Calu3 (cell line): ENCODE results near the gene SAMMSON. TPM values are rescaled to one million over a fixed set of nuclear protein-coding genes. Genes with fewer than 3 reads are reported as not detected.

ENCODE experiments used
- BruUV-seq: library from RNA; stranded (reverse); fragments of 400-500 nt; replicated peaks from 2 replicates; lab custom pipeline; 2021; lab: Mats Ljungman, UMichigan
- CTCF ChIA-PET: fragments of 300-600 bp; sonication (Branson Sonifier 250); formaldehyde crosslinking; loops from one replicate; lab custom pipeline; 2022; ENCODE audit warnings: antibody characterized with exemption; lab: Charles Lee
- DNase-seq: peaks from one replicate; pipeline ENCODE4 v3.0.0; 2022
- H3K27ac Mint-ChIP-seq: one replicate; pipeline ENCODE4 v1.8.0; 2022; ENCODE audit warnings: mixed read lengths; ENCODE audit not compliant: unreplicated experiment
- H3K27me3 Mint-ChIP-seq: one replicate; pipeline ENCODE4 v1.8.0; 2022; ENCODE audit warnings: mixed read lengths; ENCODE audit not compliant: unreplicated experiment
- H3K36me3 Mint-ChIP-seq: one replicate; pipeline ENCODE4 v1.8.0; 2022; ENCODE audit warnings: mild to moderate bottlenecking, moderate library complexity, mixed read lengths; ENCODE audit not compliant: insufficient read depth, unreplicated experiment
- H3K4me1 Mint-ChIP-seq: one replicate; pipeline ENCODE4 v1.8.0; 2022; ENCODE audit warnings: mild to moderate bottlenecking, low read depth, mixed read lengths; ENCODE audit not compliant: unreplicated experiment
- H3K4me3 Mint-ChIP-seq: one replicate; pipeline ENCODE4 v1.8.0; 2022; ENCODE audit warnings: mild to moderate bottlenecking, low read depth, moderate library complexity, mixed read lengths; ENCODE audit not compliant: unreplicated experiment
- H3K9me3 Mint-ChIP-seq: one replicate; pipeline ENCODE4 v1.8.0; 2022; ENCODE audit warnings: low read depth, mixed read lengths; ENCODE audit not compliant: unreplicated experiment
- intact Hi-C: fragments of 100-400 bp; cut with micrococcal nuclease; formaldehyde crosslinking; loops from one replicate; pipeline ENCODE4 v1.10.0; 2022; ENCODE audit not compliant: unreplicated experiment
- total RNA-seq: library from RNA; stranded (reverse); gene quantifications from 2 replicates; pipeline ENCODE4 v1.2.3, GENCODE V29; 2022
- TF ChIP-seq, protein P1 (sequence below): fragments of 200-600 bp; IDR thresholded peaks from one replicate; pipeline ENCODE4 v1.8.0; 2022; ENCODE audit warnings: antibody characterized with exemption; ENCODE audit not compliant: unreplicated experiment

Gene SAMMSON
- total RNA-seq, 1 experiment from 2014 or later: not detected

DNA sequence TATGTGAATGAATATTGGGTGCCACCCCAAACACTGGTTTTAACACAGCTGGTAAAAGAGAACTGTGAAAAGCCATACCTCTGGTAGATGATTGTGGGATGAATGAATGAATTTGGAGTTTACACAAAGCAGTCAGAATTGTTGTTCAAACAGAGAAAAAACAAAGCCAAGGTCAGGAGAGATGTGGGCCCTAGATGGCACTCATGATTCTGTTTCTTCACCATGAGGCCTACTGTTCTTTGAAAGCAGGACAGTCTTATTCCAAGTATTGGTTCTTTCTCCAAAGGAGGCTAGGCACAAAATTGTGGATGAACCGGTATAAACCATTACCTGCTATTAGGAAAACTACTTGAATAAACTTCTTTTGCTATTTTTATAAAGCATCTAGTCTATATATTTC lies 97.6 kb downstream of the SAMMSON start:
- CTCF ChIA-PET: no interaction called here
- intact Hi-C loops: no loop called here

DNA sequence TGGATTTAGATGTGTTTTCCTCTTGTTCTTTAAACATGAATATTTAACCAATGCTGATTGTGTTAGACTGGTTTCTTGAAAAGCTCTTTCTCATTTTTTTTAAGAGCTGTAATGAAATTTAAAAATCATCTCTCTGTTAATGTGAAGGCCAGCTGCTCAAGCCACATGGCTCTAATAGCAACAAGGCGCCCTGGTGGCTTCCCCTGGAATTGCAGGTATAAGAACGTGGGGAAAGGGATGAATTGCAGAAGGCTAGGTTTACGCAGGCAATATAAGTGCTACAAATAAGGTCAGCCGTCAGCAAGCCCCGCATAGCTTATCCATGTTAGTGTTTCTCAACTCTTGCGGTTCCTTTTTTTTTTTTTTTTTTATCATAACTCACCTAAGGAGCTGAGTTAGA lies 108.5 kb downstream of the SAMMSON start:
- H3K4me3 Mint-ChIP-seq: no peak overlapping the region
- H3K4me1 Mint-ChIP-seq: no peaks in the 10 kb centered on the region
- intact Hi-C loops: loop anchor here (5.0 kb wide), 1 partner anchor 41 kb away; no protein-coding TSS in a partner anchor
- H3K9me3 Mint-ChIP-seq: no peaks in the 10 kb centered on the region
- H3K36me3 Mint-ChIP-seq: no peaks in the 10 kb centered on the region
- peak; percentile 34 for DNase-seq
- no peak overlapping the region for H3K27ac Mint-ChIP-seq
- CTCF ChIA-PET: no interaction called here
- TF ChIP-seq, protein P1, sequence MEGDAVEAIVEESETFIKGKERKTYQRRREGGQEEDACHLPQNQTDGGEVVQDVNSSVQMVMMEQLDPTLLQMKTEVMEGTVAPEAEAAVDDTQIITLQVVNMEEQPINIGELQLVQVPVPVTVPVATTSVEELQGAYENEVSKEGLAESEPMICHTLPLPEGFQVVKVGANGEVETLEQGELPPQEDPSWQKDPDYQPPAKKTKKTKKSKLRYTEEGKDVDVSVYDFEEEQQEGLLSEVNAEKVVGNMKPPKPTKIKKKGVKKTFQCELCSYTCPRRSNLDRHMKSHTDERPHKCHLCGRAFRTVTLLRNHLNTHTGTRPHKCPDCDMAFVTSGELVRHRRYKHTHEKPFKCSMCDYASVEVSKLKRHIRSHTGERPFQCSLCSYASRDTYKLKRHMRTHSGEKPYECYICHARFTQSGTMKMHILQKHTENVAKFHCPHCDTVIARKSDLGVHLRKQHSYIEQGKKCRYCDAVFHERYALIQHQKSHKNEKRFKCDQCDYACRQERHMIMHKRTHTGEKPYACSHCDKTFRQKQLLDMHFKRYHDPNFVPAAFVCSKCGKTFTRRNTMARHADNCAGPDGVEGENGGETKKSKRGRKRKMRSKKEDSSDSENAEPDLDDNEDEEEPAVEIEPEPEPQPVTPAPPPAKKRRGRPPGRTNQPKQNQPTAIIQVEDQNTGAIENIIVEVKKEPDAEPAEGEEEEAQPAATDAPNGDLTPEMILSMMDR: peak; percentile 45
- BruUV-seq: no TSS peak
- peaks cover 13% of the 10 kb centered on the region for H3K27me3 Mint-ChIP-seq

More for the DNA sequence above, 97.6 kb downstream of the SAMMSON start:
- H3K4me3 Mint-ChIP-seq: no peak overlapping the region
- TF ChIP-seq, protein P1: no peak
- no peak overlapping the region for H3K27ac Mint-ChIP-seq
- BruUV-seq: no TSS peak
- no peaks in the 10 kb centered on the region for H3K27me3 Mint-ChIP-seq
- H3K4me1 Mint-ChIP-seq: no peaks in the 10 kb centered on the region
- DNase-seq: no peak
- H3K36me3 Mint-ChIP-seq: no peaks in the 10 kb centered on the region
- no peaks in the 10 kb centered on the region for H3K9me3 Mint-ChIP-seq

DNA sequence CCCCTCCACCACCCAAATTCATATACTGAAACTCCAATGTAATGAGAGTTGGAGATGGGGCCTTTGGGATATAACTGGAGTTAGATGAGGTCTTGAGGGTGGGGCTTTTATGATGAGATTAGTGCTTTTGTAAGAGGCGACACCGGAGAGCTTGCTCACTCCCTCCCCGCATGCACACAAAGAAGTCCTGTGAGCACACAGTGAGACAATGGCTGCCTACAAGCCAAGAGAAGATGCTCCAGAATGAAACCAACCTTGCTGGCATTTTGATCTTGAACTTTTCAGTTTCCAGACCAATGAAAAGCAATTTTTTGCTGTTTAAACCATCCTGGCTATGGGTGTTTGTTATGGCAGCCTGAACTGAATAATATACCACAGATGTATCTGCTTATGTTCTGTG lies 109.0 kb downstream of the SAMMSON start:
- Mint-ChIP-seq H3K4me3 (no peak overlapping the region), H3K36me3 (no peaks in the 10 kb centered on the region), H3K9me3 (no peaks in the 10 kb centered on the region), H3K27ac (no peak overlapping the region), H3K4me1 (no peaks in the 10 kb centered on the region), H3K27me3 (peaks cover 13% of the 10 kb centered on the region)
- CTCF ChIA-PET: no interaction called here
- DNase-seq: no peak
- TF ChIP-seq, protein P1: no peak
- intact Hi-C loops: loop anchor here (5.0 kb wide), 1 partner anchor 41 kb away; no protein-coding TSS in a partner anchor
- no TSS peak for BruUV-seq

DNA sequence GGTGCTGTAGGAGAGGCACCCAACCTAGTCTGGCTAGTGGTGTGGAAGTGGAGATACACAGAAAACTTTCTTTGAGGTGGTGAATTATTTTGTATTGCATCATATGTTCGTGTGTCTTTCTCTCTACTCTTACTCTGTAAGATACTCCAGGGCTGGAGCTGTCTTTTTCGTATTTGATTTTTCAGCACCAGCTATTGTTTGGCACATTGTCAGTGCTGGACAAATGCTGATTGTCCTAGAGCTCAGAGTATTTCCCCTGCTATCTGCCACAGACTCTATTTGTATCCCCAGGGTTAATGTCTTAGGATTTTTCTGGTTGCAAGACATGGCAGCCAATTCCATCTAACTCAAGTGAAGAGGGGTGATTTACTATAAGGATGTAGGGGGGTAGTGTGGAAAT lies 110.5 kb downstream of the SAMMSON start:
- intact Hi-C loops: no loop called here
- no peak overlapping the region for H3K4me3 Mint-ChIP-seq
- H3K4me1 Mint-ChIP-seq: no peaks in the 10 kb centered on the region
- H3K27ac Mint-ChIP-seq: no peak overlapping the region
- H3K27me3 Mint-ChIP-seq: peaks cover 13% of the 10 kb centered on the region
- no peaks in the 10 kb centered on the region for H3K36me3 Mint-ChIP-seq
- TF ChIP-seq, protein P1: no peak
- no TSS peak for BruUV-seq
- CTCF ChIA-PET: no interaction called here
- H3K9me3 Mint-ChIP-seq: no peaks in the 10 kb centered on the region
- DNase-seq: no peak
